Colonic mucosa (tissue), 4 donors: ENCODE measurements around the gene TRPV4. TPM values are rescaled to one million over a fixed set of nuclear protein-coding genes. Genes with fewer than 3 reads are reported as not detected.

ENCODE experiments used
- DNase-seq: peaks from one replicate; pipeline ENCODE4 v3.0.0-alpha.2; 2020
- H3K27ac ChIP-seq: fragments of 200-600 bp; one replicate; pipeline ENCODE4 v1.8.0; 2021
- H3K27me3 ChIP-seq: fragments of 200-600 bp; one replicate; pipeline ENCODE4 v1.8.0; 2021
- H3K36me3 ChIP-seq: fragments of 200-600 bp; one replicate; pipeline ENCODE4 v1.8.0; 2021
- H3K4me1 ChIP-seq: fragments of 200-600 bp; one replicate; pipeline ENCODE4 v1.8.0; 2021; ENCODE audit warnings: mild to moderate bottlenecking
- H3K4me3 ChIP-seq: fragments of 200-600 bp; one replicate; pipeline ENCODE4 v1.8.0; 2021
- H3K9ac ChIP-seq, 2 donors: one replicate each; pipeline ENCODE4 v1.7.0; 2013; ENCODE audit warnings: control low read depth in 2 of 2, low read depth in 2 of 2, low read length in 2 of 2
- H3K9me3 ChIP-seq: fragments of 200-600 bp; one replicate; pipeline ENCODE4 v1.8.0; 2021
- intact Hi-C: fragments of 100-400 bp; cut with DNase I; formaldehyde crosslinking; loops from one replicate; pipeline ENCODE4 v1.14.1; 2022
- total RNA-seq, 2 donors: library from RNA; stranded (reverse); fragmentation: NEBNext Ultra II Directional in 1 of 2; extraction: Animal tissue kit (Norgen Biotek cat#: 25700) in 1 of 2; gene quantifications; one replicate each; pipeline ENCODE4 v1.2.1, GENCODE V29; 2021
- TF ChIP-seq, protein P1 (sequence below): fragments of 200-600 bp; IDR thresholded peaks from one replicate; pipeline ENCODE4 v1.8.0; 2022; ENCODE audit warnings: antibody characterized with exemption, mild to moderate bottlenecking
- donor health status: healthy.
- donor health status: DM: no; HTN: no; CAD: no.
- donor health status: DM: no; HTN: no; CAD: no.

TRPV4 gene
- total RNA-seq, 2 donors from 2014 or later = 0.10 to 0.32 TPM

DNA sequence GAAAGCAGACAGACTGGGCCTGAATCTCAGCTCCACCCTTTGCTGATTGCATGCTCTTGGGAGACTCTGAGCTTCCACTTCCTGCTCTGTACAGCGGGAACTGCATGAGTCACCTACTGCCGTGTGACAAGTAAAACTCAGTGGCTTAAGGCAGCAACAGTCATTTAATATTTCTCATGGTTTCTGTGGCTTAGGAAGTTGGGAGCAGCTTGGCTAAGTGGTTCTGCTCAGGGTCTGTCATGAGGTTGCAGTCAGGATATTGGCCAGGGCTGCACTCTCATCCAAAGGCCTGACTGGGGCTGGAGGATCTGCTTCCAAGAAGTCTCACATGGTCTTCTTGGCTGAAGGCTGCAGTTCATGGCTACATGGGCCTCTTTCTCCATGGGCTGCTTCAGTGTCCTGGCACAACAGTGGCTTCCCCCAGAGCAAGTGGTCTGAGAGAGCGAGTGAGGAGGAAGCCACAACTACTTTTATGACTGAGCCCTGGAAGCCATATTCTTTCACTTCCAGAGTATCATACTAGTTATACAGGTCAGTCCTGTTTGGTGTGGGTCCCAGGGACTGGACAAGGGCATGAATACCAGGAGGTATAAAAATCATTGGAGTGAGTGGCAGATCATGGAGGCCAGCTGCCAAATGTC is 69.9 kb downstream of the TRPV4 start:
- Histone ChIP-seq H3K27ac (no peak overlapping the region), H3K4me3 (no peak overlapping the region), H3K9ac (no peak overlapping the region), H3K9me3 (no peaks in the 10 kb centered on the region), H3K4me1 (no peaks in the 10 kb centered on the region), H3K36me3 (no peaks in the 10 kb centered on the region), H3K27me3 (no peaks in the 10 kb centered on the region)
- intact Hi-C loops = no loop called here
- TF ChIP-seq, protein P1, sequence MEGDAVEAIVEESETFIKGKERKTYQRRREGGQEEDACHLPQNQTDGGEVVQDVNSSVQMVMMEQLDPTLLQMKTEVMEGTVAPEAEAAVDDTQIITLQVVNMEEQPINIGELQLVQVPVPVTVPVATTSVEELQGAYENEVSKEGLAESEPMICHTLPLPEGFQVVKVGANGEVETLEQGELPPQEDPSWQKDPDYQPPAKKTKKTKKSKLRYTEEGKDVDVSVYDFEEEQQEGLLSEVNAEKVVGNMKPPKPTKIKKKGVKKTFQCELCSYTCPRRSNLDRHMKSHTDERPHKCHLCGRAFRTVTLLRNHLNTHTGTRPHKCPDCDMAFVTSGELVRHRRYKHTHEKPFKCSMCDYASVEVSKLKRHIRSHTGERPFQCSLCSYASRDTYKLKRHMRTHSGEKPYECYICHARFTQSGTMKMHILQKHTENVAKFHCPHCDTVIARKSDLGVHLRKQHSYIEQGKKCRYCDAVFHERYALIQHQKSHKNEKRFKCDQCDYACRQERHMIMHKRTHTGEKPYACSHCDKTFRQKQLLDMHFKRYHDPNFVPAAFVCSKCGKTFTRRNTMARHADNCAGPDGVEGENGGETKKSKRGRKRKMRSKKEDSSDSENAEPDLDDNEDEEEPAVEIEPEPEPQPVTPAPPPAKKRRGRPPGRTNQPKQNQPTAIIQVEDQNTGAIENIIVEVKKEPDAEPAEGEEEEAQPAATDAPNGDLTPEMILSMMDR = no peak
- DNase-seq = peak; percentile 43

DNA sequence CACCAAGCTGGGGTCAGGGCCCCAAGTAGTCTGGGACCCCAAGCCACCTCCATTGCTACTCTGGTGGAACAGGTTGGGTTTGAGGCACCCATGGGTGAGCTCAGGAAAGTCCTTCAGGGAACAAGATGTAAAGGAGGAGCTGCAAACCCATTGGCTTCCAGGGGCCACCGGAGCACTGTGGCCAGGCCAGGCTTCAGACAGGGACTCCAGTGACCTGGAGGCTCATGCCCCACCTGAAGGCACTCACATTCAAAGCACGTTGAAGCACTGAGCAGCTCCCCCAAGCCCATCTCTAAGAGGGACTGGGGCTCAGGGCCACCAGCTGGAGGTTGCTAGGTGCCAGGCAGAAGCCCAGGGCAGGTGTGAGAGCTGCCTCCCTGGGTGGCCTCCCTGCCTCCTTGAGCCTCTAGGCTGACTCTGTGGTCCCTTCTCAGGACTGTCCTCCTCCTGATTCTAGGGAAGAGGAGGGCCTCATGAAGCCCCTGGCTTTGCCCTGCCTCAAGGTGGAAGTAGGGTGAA is 70.5 kb downstream of the TRPV4 start:
- DNase-seq = no peak
- no peak overlapping the region for H3K9ac ChIP-seq

DNA sequence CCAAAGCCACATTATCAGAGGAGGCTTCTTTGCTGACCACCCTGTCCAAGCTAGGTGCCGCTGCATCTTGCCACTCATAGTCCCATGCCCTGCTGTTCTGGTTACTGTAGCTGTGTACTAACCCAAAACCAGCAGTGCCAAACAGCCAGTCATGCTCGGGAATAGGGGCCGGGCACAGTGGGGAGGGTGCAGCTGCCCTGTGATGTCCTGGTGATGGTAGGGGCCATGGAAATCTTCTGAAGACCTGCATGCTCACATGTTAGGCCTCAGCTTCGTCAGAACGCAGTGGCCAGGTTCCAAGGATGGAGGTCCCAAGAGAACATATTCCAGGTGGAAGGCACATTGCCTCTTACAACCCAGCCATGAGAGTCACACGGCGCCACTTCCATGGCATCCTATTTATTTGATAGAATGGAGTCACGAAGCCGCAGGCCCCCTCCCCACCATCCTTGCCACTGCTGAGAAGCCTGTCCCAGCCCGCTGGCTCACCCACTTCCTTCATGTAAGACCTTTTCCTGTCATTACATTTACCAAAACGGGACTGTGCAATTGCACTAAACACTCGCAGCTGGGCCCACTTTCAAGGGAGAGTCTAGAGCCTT is 71.0 kb downstream of the TRPV4 start:
- H3K27ac ChIP-seq = no peak overlapping the region
- no peaks in the 10 kb centered on the region for H3K36me3 ChIP-seq
- TF ChIP-seq, protein P1 = no peak
- H3K4me3 ChIP-seq = no peak overlapping the region
- no peaks in the 10 kb centered on the region for H3K27me3 ChIP-seq
- H3K4me1 ChIP-seq = no peaks in the 10 kb centered on the region
- intact Hi-C loops = no loop called here
- H3K9me3 ChIP-seq = no peaks in the 10 kb centered on the region
- no peak overlapping the region for H3K9ac ChIP-seq
- no peak for DNase-seq

More for the DNA sequence above, 70.5 kb downstream of the TRPV4 start:
- H3K4me3 ChIP-seq = no peak overlapping the region
- TF ChIP-seq, protein P1 = no peak
- H3K27ac ChIP-seq = no peak overlapping the region
- no peaks in the 10 kb centered on the region for H3K36me3 ChIP-seq
- no peaks in the 10 kb centered on the region for H3K9me3 ChIP-seq
- no peaks in the 10 kb centered on the region for H3K27me3 ChIP-seq
- no peaks in the 10 kb centered on the region for H3K4me1 ChIP-seq
- intact Hi-C loops = no loop called here

DNA sequence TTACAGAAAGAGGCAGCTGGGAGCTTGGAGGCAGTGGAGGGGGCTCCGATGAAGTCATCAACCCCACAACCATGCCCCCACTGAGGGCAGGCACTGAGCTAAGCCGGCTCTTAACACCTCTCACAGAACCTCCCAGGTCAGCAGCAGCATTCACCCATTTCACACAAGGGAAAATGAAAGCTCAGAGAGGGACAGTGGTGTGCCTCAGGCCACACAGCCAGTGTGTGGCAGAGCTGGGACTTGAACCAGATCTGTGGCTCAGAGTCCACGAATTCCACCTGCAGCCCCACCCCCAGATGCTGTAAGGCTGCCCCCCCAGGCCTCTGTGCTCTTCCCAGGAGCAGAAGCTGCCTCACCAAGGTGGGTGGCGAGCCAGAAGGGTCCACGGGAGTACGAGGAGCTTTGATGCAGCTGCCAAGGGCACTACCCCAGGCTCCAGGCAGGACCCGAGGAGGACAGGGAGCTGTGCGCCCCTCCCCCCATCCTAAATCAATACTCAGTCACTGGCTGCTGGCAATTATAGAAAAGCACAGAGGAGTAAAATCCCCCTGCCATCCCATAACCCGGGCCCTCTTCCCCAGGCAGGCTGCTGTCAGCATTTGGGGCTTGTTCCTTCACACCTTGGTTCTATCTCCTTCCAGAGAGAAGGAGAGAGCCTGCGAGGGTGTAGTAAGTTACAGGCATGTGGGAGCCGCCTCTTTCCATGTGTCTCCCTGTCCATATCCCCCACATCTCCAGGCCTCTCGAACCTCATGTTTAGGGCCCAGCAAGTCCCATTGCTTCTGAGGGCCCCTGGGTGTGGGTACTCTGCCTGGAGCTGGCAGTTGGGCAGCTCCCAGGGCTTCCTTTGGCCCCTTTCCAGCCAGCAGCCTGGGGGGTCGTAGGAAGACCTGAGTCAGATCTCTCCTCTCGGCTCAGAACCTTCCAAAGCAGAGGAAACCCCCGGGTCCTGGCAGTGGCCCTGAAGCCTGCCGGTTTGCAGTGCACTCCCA is 72.0 kb downstream of the TRPV4 start:
- Histone ChIP-seq H3K4me3 (no peak overlapping the region), H3K27ac (no peak overlapping the region), H3K9ac (no peak overlapping the region), H3K36me3 (no peaks in the 10 kb centered on the region), H3K9me3 (no peaks in the 10 kb centered on the region), H3K4me1 (no peaks in the 10 kb centered on the region), H3K27me3 (no peaks in the 10 kb centered on the region)
- TF ChIP-seq, protein P1 = no peak
- intact Hi-C loops = no loop called here
- no peak for DNase-seq
